PFSK-1 (cell line): ENCODE results near the gene GPR132.

Experiments
- FOXP2 ChIP-seq: optimal IDR thresholded peaks from 2 replicates; pipeline ENCODE3; 2011; ENCODE audit warnings: borderline replicate concordance, control low read depth, inconsistent platforms; ENCODE audit not compliant: insufficient read depth; ENCODE audit errors: extremely low read length, extremely low read depth
- POLR2AphosphoS5 ChIP-seq: IDR thresholded peaks from 2 replicates; pipeline ENCODE4 v1.6.1; 2012; ENCODE audit warnings: low read depth, mild to moderate bottlenecking, control low read depth, low read length, moderate library complexity
- REST ChIP-seq, 2 experiments: IDR thresholded peaks; 2 replicates each; pipeline versions ENCODE4 v1.6.1 to v1.8.0; 2011 to 2012; ENCODE audit warnings: low read depth in 2 of 2, low read length in 2 of 2, control low read depth in 1 of 2, inconsistent platforms in 1 of 2, mild to moderate bottlenecking in 1 of 2, moderate library complexity in 1 of 2; ENCODE audit not compliant: insufficient read depth in 1 of 2
- SIN3A ChIP-seq: IDR thresholded peaks from 2 replicates; pipeline ENCODE4 v1.6.1; 2012; ENCODE audit warnings: mild to moderate bottlenecking, low read length, moderate library complexity, borderline replicate concordance; ENCODE audit not compliant: insufficient read depth
- TAF1 ChIP-seq: IDR thresholded peaks from 2 replicates; pipeline ENCODE4 v1.6.1; 2012; ENCODE audit warnings: low read length, control low read depth, borderline replicate concordance; ENCODE audit not compliant: insufficient read depth

The GPR132 gene

DNA sequence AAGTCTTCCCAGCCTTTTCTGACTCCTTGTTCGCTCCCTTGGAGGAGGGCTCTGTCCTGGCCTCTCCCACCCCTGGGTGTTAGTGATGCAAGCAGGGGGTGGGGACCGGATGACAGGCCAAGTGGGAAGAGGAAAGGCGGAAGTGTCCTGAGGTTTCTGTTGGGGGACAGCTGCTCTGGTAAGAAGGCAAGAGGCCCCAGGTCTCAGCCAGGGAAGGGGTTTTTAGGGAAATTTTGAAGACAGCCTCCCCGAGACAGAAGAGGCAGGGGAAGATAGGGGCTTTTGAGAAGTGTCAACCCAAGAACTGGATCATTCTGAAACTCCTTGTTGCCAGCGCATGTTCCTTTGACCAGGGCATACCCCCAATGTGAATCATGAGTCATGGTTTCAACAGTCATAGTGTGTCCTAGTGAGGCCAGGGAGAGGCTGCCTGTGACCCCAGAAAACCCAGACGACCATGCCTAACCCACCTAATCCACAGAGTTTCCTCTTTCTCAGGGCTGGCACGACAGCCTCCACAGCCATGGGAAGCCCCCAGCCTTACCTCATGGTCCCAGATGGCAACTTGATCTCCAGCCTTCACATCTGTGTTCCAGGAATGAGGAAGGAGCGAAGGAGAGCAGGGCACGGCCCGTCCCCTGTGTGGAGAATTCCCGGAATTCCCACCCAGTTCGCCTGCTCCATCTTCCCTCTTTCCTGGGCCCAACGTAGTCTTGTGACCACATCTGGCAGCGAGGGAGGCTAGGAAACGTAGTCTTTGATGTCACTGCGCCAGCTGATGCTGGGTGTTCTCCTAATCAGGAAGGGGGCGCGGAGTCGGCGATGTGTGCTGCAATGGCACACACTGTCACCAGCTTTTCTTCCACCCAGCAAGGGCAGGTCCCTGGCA is 4.9 kb upstream of the GPR132 start:
- TF ChIP-seq REST (IDR thresholded peaks at IDR 0.05; ENCODE audit: insufficient read depth in 1 of 2, low read depth in 2 of 2, low read length in 2 of 2): no peak

GRCh38 chr14:105069522-105069870 is 4.3 kb upstream of the GPR132 start:
- no peak for TF ChIP-seq POLR2AphosphoS5
- TF ChIP-seq SIN3A: no peak
- no peak for TF ChIP-seq FOXP2
- no peak for TF ChIP-seq TAF1
- no peak for TF ChIP-seq REST (IDR thresholded peaks at IDR 0.05; ENCODE audit: insufficient read depth in 1 of 2, low read depth in 2 of 2, low read length in 2 of 2)

DNA sequence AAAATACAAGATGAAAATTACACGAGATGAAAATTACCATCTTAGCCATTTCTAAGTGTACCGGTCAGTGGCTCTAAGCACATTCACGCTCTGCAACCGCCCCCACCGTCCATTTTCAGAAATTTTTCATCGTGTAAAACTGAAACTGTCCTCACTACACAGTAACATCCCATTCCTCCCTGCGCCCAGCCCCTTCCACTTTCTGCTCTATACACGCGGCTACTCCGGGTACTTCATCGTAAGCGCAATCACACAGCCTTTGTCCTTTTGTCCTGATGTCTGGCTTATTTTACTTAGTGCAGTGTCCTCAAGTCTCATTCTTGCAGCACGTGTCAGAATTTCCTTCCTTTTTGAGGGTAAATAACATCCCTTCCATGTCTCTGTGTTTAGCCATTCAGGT is 3.6 kb upstream of the GPR132 start:
- TF ChIP-seq SIN3A (no peak), TAF1 (no peak), REST (IDR thresholded peaks at IDR 0.05; ENCODE audit: insufficient read depth in 1 of 2, low read depth in 2 of 2, low read length in 2 of 2) (no peak), POLR2AphosphoS5 (no peak), FOXP2 (no peak)

GRCh38 chr14:105067969-105068301 is 2.7 kb upstream of the GPR132 start:
- TF ChIP-seq FOXP2 (no peak), REST (IDR thresholded peaks at IDR 0.05; ENCODE audit: insufficient read depth in 1 of 2, low read depth in 2 of 2, low read length in 2 of 2) (no peak), SIN3A (no peak), TAF1 (no peak), POLR2AphosphoS5 (no peak)
